Hematopoietic multipotent progenitor cell treated with erythropoietin and hydrocortisone succinate and interleukin-3 and kit ligand, for 17 days (in vitro differentiated cells): ENCODE data around the gene CIRBP.
"Not testable (repeated sequence)": the region's sequence is repeated elsewhere in the genome, so short reads cannot be mapped to it uniquely, and the experiment has no call there.

Source experiments
- DNase-seq: peaks from one replicate; pipeline ENCODE4 v3.0.0-alpha.2; 2015; ENCODE audit warnings: low spot score

CIRBP gene

GRCh38 chr19:1244693-1245451, 24.3 kb upstream of the CIRBP start:
- DNase-seq = peak; percentile 93

GRCh38 chr19:1245494-1246264, 23.5 kb upstream of the CIRBP start:
- DNase-seq = no peak

GRCh38 chr19:1246265-1247087, 22.7 kb upstream of the CIRBP start:
- DNase-seq = not testable (repeated sequence)

- no peak for DNase-seq
These were observed 21.4 kb upstream of the CIRBP start for GRCh38 chr19:1247748-1248138.

GRCh38 chr19:1248139-1248785, 20.9 kb upstream of the CIRBP start, which contains the start of gene MIDN:
Gene MIDN, plus strand, starts transcription at chr19:1248583. Its CDS starts 1,714 bp downstream, at chr19:1250297.
- peak; percentile 75 for DNase-seq

DNA sequence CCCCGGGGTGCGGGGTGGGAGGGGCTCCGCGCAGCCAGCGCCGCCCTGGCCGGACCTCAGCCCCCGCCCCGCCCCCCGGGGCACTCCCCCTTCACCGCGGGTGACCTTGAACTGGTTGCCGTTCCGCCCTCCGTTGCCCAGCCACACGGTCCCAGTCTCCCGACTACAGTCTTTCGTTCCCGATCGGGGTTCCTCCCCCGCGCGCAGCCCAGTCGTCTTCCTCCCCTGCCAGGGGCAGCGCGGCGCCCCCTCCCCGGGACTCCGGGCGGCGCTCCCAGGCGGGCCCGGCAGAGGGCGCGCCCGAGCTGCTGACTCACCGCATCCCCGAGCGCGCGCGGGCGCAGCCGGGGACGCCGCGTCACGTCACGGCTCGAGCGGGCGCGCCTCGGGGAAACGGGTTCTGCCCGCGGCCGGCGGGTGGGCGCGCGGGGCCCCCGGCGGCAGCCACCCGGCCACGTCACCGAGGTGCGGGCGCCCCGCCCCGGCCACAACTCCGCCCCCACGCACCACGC, 20.3 kb upstream of the CIRBP start:
- DNase-seq = peak; percentile 90

- DNase-seq = peak; percentile 93
These were observed 19.7 kb upstream of the CIRBP start for GRCh38 chr19:1249298-1249989.

- DNase-seq = no peak
These were observed 19.1 kb upstream of the CIRBP start for GRCh38 chr19:1249990-1250436.

GRCh38 chr19:1250437-1251260, 18.5 kb upstream of the CIRBP start:
- DNase-seq = peak; percentile 51

- DNase-seq = peak; percentile 57
These were observed 17.6 kb upstream of the CIRBP start for GRCh38 chr19:1251330-1252220.

GRCh38 chr19:1252221-1252820, 16.8 kb upstream of the CIRBP start:
- peak; percentile 69 for DNase-seq

DNA sequence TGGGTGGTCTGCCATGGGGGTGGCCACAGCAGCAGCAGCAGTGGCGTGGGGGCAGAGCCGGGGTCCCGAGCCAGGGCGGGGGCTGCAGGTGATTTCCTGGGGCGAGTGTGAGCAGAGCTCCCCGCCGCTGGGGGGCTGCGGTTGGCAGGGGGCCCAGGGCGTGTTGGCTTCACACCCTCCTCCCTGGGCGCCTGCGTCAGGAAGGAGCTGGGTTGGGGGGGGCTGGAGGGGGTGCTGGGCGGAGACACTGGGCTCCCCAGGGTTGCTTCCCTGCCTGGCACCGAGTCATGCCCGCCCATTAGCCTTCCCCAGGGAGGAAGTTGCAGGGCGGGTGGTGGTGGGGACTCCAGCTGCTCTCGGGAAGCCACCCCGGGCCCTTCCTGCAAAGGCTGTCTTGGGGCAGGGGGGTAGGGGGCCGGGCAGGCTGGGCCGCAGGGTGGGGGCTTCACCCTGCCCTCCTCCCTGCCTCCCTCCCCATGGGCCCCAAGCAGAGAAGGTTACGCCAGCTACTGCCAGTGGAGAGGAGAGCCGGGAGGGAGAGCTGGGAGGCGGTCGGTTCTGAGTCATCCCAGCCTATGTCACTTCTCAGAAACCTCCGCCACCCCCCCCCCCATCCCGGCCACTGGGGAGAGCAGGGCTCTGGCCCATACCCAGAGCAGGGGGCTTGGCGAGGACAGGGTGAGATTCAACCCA, 16.2 kb upstream of the CIRBP start:
- DNase-seq = peak; percentile 81

GRCh38 chr19:1253514-1254080, 15.5 kb upstream of the CIRBP start:
- DNase-seq = no peak

DNA sequence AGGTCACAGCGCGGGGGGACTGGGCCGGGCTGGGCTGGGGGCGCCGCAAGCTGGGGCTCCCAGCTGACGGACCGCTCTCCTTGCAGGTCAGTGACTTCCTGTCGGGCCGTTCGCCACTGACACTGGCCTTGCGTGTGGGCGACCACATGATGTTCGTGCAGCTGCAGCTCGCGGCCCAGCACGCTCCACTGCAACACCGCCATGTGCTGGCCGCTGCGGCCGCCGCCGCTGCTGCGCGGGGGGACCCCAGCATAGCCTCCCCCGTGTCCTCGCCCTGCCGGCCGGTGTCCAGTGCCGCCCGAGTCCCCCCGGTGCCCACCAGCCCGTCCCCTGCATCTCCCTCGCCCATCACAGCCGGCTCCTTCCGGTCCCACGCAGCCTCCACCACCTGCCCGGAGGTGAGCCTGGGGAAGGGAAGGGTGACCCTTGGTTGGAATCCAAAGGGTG, 15.0 kb upstream of the CIRBP start:
- DNase-seq = no peak

- no peak for DNase-seq
These were observed 14.5 kb upstream of the CIRBP start for GRCh38 chr19:1254530-1255185.

DNA sequence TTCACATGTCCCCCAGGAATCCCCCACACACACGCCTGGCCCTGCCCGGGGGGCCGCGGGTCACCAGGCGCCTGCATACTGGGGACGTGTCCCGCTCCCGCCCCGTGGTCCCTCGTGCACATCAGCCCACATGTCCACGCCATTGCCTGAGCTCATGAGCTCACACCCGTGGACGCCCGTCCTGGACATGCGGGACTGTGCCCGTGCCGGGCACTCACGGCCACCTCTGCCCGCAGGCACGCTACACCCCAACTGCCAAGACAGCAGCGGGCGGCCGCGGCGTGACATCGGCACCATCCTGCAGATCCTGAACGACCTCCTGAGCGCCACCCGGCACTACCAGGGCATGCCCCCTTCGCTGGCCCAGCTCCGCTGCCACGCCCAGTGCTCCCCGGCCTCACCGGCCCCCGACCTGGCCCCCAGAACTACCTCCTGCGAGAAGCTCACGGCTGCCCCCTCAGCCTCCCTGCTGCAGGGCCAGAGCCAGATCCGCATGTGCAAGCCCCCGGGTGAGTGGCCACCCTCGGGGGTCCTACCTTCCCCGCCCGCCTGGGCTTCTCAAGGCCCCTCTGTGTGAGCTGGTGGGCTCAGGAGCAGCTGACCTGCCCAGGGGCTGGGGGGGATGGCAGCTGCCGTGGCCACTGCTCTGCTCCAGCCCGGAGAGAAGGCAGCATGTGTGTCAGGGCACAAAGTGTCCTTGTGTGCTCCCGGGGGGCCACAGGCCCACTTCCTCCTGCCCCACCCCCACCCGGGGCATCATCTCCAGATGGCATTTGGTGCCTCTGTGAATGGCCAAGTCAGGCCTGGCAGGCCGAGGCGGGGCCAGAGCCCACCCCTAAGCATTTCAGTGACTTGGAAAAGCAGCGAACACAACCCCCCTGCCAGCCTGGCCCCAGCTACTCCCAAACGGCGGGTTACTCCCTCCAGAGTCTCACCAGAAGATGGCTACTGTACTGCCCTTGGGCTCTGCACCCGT, 13.7 kb upstream of the CIRBP start:
- no peak for DNase-seq
